GM23338 (cell line): ENCODE data around the gene GRAMD2B.

ENCODE experiments used
- CTCF ChIP-seq, 2 experiments: fragments of 200-600 bp in 1 of 2; sonication (generic) in 1 of 2; conservative IDR thresholded peaks; 2 replicates each; pipeline versions ENCODE4 v1.5.1 to v1.6.1; 2016 to 2017; ENCODE audit warnings: antibody characterized with exemption in 2 of 2, low read depth in 2 of 2, mild to moderate bottlenecking in 2 of 2, moderate library complexity in 1 of 2
- EZH2phosphoT487 ChIP-seq: fragments of 200-600 bp; sonication (generic); IDR thresholded peaks from one replicate; pipeline ENCODE4 v1.8.1; 2018; ENCODE audit warnings: antibody characterized with exemption; ENCODE audit not compliant: unreplicated experiment
- POLR2AphosphoS5 ChIP-seq: IDR thresholded peaks from 2 replicates; pipeline ENCODE4 v1.6.1; 2016; ENCODE audit warnings: antibody characterized with exemption, low read depth

DNA sequence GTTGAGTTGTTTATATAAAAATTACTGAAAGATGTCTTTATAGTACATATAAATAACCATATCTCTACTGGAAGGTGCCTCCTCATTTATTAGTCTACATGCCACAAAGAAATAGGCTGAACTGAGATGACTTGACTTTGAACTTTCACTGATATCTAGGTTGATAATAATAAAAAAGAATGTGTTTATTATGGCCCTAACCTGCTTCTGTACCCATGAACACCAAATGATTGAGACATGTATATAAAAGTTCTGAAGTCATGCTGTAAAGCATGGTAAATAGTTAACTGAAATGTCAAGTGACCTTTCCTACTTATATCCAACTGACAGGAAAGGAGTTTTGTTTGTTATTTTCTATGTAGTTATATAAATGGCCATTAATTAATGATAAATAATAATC lies 33.2 kb upstream of the GRAMD2B start:
- TF ChIP-seq CTCF (conservative IDR thresholded peaks at IDR 0.05; ENCODE audit: low read depth in 2 of 2) (no peak), EZH2phosphoT487 (no peak), POLR2AphosphoS5 (no peak)
